SK-N-SH (cell line): ENCODE data around the gene RPL7A. TPM values are rescaled to one million over a fixed set of nuclear protein-coding genes. Genes with fewer than 3 reads are reported as not detected.

ENCODE experiments used
- CTCF ChIA-PET: fragments of 300-600, 350-600 bp; formaldehyde crosslinking; extraction: SDS; loops from one replicate; lab custom pipeline; 2021; lab: Yijun Ruan, JAX
- POLR2A ChIA-PET: fragments of 350-600 bp; sonication (Branson Sonifier 250); formaldehyde crosslinking; extraction: SDS; loops from one replicate; lab custom pipeline; 2020; ENCODE audit warnings: antibody characterized with exemption, inconsistent platforms; lab: Yijun Ruan, JAX
- DNase-seq: peaks from one replicate; pipeline ENCODE4 v3.0.0; 2012
- H2AFZ ChIP-seq: fragments of 200-600 bp; sonication (generic); 2 replicates; pipeline ENCODE4 v1.8.1; 2016; ENCODE audit warnings: antibody characterized with exemption, mild to moderate bottlenecking, low read depth
- H3F3A ChIP-seq: fragments of 200-600 bp; sonication (generic); replicated peaks from 2 replicates; pipeline ENCODE3; 2016; ENCODE audit warnings: antibody characterized with exemption, mild to moderate bottlenecking; ENCODE audit not compliant: insufficient read depth
- H3K27ac ChIP-seq, 2 experiments: fragments of 200-500 bp in 1 of 2; fragments of 200-600 bp in 1 of 2; sonication (Bioruptor generic) in 1 of 2; sonication (generic), shearing (Covaris generic) in 1 of 2; 2 replicates each; pipeline versions ENCODE4 v1.5.1 to v1.6.1; 2014 to 2016; ENCODE audit warnings: low read depth in 2 of 2, inconsistent platforms in 1 of 2, low read length in 1 of 2, mild to moderate bottlenecking in 1 of 2, mixed read lengths in 1 of 2
- H3K27me3 ChIP-seq: fragments of 200-600 bp; sonication (generic), shearing (Covaris generic); 2 replicates; pipeline ENCODE4 v1.6.1; 2016; ENCODE audit warnings: mixed run types; ENCODE audit not compliant: insufficient read depth
- H3K36me3 ChIP-seq, 2 experiments: fragments of 200-500 bp in 1 of 2; fragments of 200-600 bp in 1 of 2; sonication (Bioruptor generic) in 1 of 2; sonication (generic) in 1 of 2; replicated peaks in 1 of 2; 2 replicates each; pipeline versions ENCODE3 to v1.5.1; 2014 to 2016; ENCODE audit warnings: low read length in 1 of 2, mild to moderate bottlenecking in 1 of 2; ENCODE audit not compliant: insufficient read depth in 2 of 2, control insufficient read depth in 1 of 2
- H3K4me1 ChIP-seq, 2 experiments: fragments of 200-500 bp in 1 of 2; fragments of 200-600 bp in 1 of 2; sonication (Bioruptor generic) in 1 of 2; sonication (generic), shearing (Covaris generic) in 1 of 2; 2 replicates each; pipeline versions ENCODE4 v1.5.1 to v1.6.1; 2014 to 2016; ENCODE audit warnings: low read depth in 1 of 2, low read length in 1 of 2, mixed run types in 1 of 2; ENCODE audit not compliant: insufficient read depth in 2 of 2, control insufficient read depth in 1 of 2
- H3K4me2 ChIP-seq: fragments of 200-600 bp; sonication (generic), shearing (Covaris generic); 2 replicates; pipeline ENCODE4 v1.6.1; 2017; ENCODE audit warnings: mixed run types
- H3K4me3 ChIP-seq, 2 experiments: fragments of 200-500 bp in 1 of 2; fragments of 200-600 bp in 1 of 2; sonication (Bioruptor generic) in 1 of 2; sonication (generic), shearing (Covaris generic) in 1 of 2; 2 replicates each; pipeline versions ENCODE4 v1.5.1 to v1.8.1; 2014 to 2016; ENCODE audit warnings: low read depth in 2 of 2, inconsistent platforms in 1 of 2, low read length in 1 of 2, mild to moderate bottlenecking in 1 of 2, mixed read lengths in 1 of 2, moderate library complexity in 1 of 2
- H3K79me2 ChIP-seq: fragments of 200-600 bp; sonication (generic); 2 replicates; pipeline ENCODE4 v1.8.1; 2017; ENCODE audit warnings: mild to moderate bottlenecking; ENCODE audit not compliant: insufficient read depth
- H3K9ac ChIP-seq: fragments of 200-600 bp; sonication (generic); 2 replicates; pipeline ENCODE4 v1.6.1; 2017; ENCODE audit warnings: mixed run types
- H3K9me2 ChIP-seq: fragments of 200-600 bp; sonication (generic); 2 replicates; pipeline ENCODE4 v1.6.1; 2017; ENCODE audit warnings: mixed run types
- H3K9me3 ChIP-seq: fragments of 200-600 bp; sonication (generic); 2 replicates; pipeline ENCODE4 v1.6.1; 2017; ENCODE audit warnings: mixed run types, mild to moderate bottlenecking, moderate library complexity
- H4K20me1 ChIP-seq: fragments of 200-600 bp; sonication (generic); 2 replicates; pipeline ENCODE4 v1.6.1; 2017; ENCODE audit warnings: mild to moderate bottlenecking, mixed run types; ENCODE audit not compliant: insufficient read depth
- EZH2phosphoT487 ChIP-seq: fragments of 200-600 bp; sonication (generic); IDR thresholded peaks from 2 replicates; pipeline ENCODE4 v1.6.1; 2017; ENCODE audit warnings: low read depth, mixed run types, mild to moderate bottlenecking, antibody characterized with exemption, moderate library complexity, borderline replicate concordance
- FOXM1 ChIP-seq: IDR thresholded peaks from 2 replicates; pipeline ENCODE4 v1.4.0; 2012; ENCODE audit warnings: low read depth, mild to moderate bottlenecking
- MEF2A ChIP-seq: IDR thresholded peaks from 2 replicates; pipeline ENCODE4 v1.4.0; 2012; ENCODE audit warnings: low read depth, borderline replicate concordance
- MXI1 ChIP-seq: IDR thresholded peaks from 2 replicates; pipeline ENCODE4 v1.6.1; 2012; ENCODE audit warnings: mild to moderate bottlenecking, low read depth, low read length, improper control_type of control experiment
- NFIC ChIP-seq: IDR thresholded peaks from 2 replicates; pipeline ENCODE4 v1.4.0; 2012; ENCODE audit warnings: borderline replicate concordance
- NRF1 ChIP-seq: IDR thresholded peaks from 2 replicates; pipeline ENCODE4 v1.6.1; 2012; ENCODE audit warnings: low read depth, mild to moderate bottlenecking, low read length
- RAD21 ChIP-seq: IDR thresholded peaks from 2 replicates; pipeline ENCODE4 v1.6.1; 2012; ENCODE audit warnings: mild to moderate bottlenecking, low read length
- RCOR1 ChIP-seq: fragments of 150-350 bp; IDR thresholded peaks from 2 replicates; pipeline ENCODE4 v1.6.1; 2017; ENCODE audit warnings: antibody characterized with exemption, low read length
- RXRA ChIP-seq: IDR thresholded peaks from 2 replicates; pipeline ENCODE4 v1.4.0; 2012; ENCODE audit warnings: low read depth, mild to moderate bottlenecking, borderline replicate concordance
- SIN3A ChIP-seq: IDR thresholded peaks from 2 replicates; pipeline ENCODE4 v1.6.1; 2012; ENCODE audit warnings: low read depth, mild to moderate bottlenecking, low read length, moderate library complexity, borderline replicate concordance
- TAF1 ChIP-seq: IDR thresholded peaks from 2 replicates; pipeline ENCODE4 v1.6.1; 2012; ENCODE audit warnings: low read depth, mild to moderate bottlenecking, low read length, moderate library complexity, borderline replicate concordance
- TCF12 ChIP-seq: IDR thresholded peaks from 2 replicates; pipeline ENCODE4 v1.4.0; 2012
- TEAD4 ChIP-seq: IDR thresholded peaks from 2 replicates; pipeline ENCODE4 v1.4.0; 2012; ENCODE audit warnings: mild to moderate bottlenecking, borderline replicate concordance; ENCODE audit not compliant: insufficient read depth
- USF1 ChIP-seq: IDR thresholded peaks from 2 replicates; pipeline ENCODE4 v1.4.0; 2012; ENCODE audit warnings: low read depth, borderline replicate concordance
- USF2 ChIP-seq: fragments of 150-350 bp; IDR thresholded peaks from 2 replicates; pipeline ENCODE4 v1.6.1; 2017; ENCODE audit warnings: antibody characterized with exemption, low read length, low read depth, borderline replicate concordance
- YY1 ChIP-seq: IDR thresholded peaks from 2 replicates; pipeline ENCODE4 v1.4.0; 2012; ENCODE audit warnings: low read depth, mild to moderate bottlenecking
- WGBS: methylation state at CpG from one replicate; pipeline ENCODE4 v1.1.6; 2017; ENCODE audit warnings: low lambda C conversion rate; 5-methylcytosine and 5-hydroxymethylcytosine counted together
- polyA plus RNA-seq, 3 experiments: library from polyadenylated mRNA; depleted of rRNA; stranded (reverse); fragments of >200 nt; gene quantifications; 2 replicates each; pipeline ENCODE4 v1.2.3, GENCODE V29; 2012
- TF ChIP-seq, protein P1 (sequence below): fragments of 200-600 bp; sonication (generic); IDR thresholded peaks from 2 replicates; pipeline ENCODE4 v1.6.1; 2017; ENCODE audit warnings: antibody characterized with exemption, mild to moderate bottlenecking, moderate library complexity
- TF ChIP-seq, protein P2 (sequence below): IDR thresholded peaks from 2 replicates; pipeline ENCODE4 v1.4.0; 2012; ENCODE audit warnings: low read depth, borderline replicate concordance
- TF ChIP-seq, protein P3 (sequence below): IDR thresholded peaks from 2 replicates; pipeline ENCODE4 v1.4.0; 2012; ENCODE audit warnings: low read depth

Gene RPL7A
- polyA plus RNA-seq, 1 of the 3 experiments (the other 2 are of a cell fraction) = 4,121 TPM

GRCh38 chr9:133385452-133385851 lies 37.4 kb downstream of the RPL7A start:
- H3K9me3 ChIP-seq = no peaks in the 10 kb centered on the region
- TF ChIP-seq TCF12 (no peak), SIN3A (no peak), NFIC (no peak), USF2 (no peak), TEAD4 (no peak), EZH2phosphoT487 (no peak), MXI1 (no peak), RAD21 (no peak), USF1 (no peak), TAF1 (no peak), RXRA (no peak), NRF1 (no peak), FOXM1 (no peak), RCOR1 (no peak), MEF2A (no peak), YY1 (no peak)
- TF ChIP-seq, protein P1, sequence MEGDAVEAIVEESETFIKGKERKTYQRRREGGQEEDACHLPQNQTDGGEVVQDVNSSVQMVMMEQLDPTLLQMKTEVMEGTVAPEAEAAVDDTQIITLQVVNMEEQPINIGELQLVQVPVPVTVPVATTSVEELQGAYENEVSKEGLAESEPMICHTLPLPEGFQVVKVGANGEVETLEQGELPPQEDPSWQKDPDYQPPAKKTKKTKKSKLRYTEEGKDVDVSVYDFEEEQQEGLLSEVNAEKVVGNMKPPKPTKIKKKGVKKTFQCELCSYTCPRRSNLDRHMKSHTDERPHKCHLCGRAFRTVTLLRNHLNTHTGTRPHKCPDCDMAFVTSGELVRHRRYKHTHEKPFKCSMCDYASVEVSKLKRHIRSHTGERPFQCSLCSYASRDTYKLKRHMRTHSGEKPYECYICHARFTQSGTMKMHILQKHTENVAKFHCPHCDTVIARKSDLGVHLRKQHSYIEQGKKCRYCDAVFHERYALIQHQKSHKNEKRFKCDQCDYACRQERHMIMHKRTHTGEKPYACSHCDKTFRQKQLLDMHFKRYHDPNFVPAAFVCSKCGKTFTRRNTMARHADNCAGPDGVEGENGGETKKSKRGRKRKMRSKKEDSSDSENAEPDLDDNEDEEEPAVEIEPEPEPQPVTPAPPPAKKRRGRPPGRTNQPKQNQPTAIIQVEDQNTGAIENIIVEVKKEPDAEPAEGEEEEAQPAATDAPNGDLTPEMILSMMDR = no peak
- TF ChIP-seq, protein P2, sequence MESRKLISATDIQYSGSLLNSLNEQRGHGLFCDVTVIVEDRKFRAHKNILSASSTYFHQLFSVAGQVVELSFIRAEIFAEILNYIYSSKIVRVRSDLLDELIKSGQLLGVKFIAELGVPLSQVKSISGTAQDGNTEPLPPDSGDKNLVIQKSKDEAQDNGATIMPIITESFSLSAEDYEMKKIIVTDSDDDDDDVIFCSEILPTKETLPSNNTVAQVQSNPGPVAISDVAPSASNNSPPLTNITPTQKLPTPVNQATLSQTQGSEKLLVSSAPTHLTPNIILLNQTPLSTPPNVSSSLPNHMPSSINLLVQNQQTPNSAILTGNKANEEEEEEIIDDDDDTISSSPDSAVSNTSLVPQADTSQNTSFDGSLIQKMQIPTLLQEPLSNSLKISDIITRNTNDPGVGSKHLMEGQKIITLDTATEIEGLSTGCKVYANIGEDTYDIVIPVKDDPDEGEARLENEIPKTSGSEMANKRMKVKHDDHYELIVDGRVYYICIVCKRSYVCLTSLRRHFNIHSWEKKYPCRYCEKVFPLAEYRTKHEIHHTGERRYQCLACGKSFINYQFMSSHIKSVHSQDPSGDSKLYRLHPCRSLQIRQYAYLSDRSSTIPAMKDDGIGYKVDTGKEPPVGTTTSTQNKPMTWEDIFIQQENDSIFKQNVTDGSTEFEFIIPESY = no peak
- TF ChIP-seq, protein P3, sequence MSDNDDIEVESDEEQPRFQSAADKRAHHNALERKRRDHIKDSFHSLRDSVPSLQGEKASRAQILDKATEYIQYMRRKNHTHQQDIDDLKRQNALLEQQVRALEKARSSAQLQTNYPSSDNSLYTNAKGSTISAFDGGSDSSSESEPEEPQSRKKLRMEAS = no peak
- TF ChIP-seq, all 33 proteins: peak for 0
- Histone ChIP-seq H3K79me2 (no peaks in the 10 kb centered on the region), H3K4me3 (no peak overlapping the region), H3K27ac (no peak overlapping the region), H2AFZ (no peak overlapping the region), H3K9me2 (no peaks in the 10 kb centered on the region), H3K27me3 (no peaks in the 10 kb centered on the region), H3K4me2 (no peak overlapping the region), H3F3A (no peaks in the 10 kb centered on the region), H3K4me1 (no peaks in the 10 kb centered on the region), H4K20me1 (no peaks in the 10 kb centered on the region), H3K36me3 (no peaks in the 10 kb centered on the region), H3K9ac (no peak overlapping the region)
- ChIA-PET CTCF (interaction anchor here (1.3 kb wide), 1 partner anchor 101 kb away, joined by 4 read pairs; no protein-coding TSS in a partner anchor), POLR2A (interaction anchor here (0.9 kb wide), 1 partner anchor 9 kb away, joined by 3 read pairs; the partner anchor contains the start of gene STKLD1)
- no peak for DNase-seq
- 83% methylated on average over 12 of the region's 14 CpGs for WGBS
